Measurements from ENCODE around the gene TERB2.
A peak's percentile ranks its signal among the peaks of the same experiment; 100 is the strongest.
"Not testable (repeated sequence)": the region's sequence is repeated elsewhere in the genome, so short reads cannot be mapped to it uniquely, and the experiment has no call there.

TERB2 gene

DNA sequence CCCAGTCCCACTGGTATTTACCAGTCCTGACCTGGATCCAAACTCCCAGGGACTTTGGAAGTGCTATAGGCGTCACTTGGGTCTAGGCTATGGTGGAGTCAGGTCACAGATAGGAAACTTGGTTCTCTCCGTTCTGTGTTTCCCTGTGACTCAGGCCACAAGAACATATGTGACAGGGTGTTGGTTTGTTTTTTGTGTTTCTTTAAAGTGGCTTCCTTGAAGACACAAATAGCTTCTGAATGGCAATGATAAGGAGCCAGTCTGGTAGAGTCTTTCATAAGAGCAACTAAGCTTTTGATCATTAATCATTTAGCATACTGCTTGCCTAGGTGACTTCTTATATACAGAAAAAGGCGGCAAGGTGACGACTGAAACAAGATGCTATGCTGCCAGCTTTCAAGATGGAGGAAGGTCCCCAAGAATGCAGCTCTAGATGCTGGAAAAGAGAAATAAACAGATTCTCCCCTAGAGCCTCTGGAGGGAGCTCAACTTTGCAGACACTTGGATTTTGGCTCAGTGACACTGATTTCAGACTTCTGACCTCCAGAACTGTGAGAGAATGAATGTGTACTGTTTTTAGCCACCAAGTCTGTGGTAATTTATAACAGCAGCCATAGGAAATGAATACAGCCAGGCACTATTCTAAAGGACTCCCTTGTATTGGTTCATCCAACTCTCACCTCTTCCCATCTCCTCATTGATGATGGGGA is 30.0 kb downstream of the TERB2 start:
- H3K9me3 Mint-ChIP-seq; DNase-seq (ENCODE audit: low spot score in 2 of 2); H3K36me3 Mint-ChIP-seq; H3K27ac Mint-ChIP-seq; H3K4me1 Mint-ChIP-seq; H3K4me3 Mint-ChIP-seq; ATAC-seq: not testable (repeated sequence)

DNA sequence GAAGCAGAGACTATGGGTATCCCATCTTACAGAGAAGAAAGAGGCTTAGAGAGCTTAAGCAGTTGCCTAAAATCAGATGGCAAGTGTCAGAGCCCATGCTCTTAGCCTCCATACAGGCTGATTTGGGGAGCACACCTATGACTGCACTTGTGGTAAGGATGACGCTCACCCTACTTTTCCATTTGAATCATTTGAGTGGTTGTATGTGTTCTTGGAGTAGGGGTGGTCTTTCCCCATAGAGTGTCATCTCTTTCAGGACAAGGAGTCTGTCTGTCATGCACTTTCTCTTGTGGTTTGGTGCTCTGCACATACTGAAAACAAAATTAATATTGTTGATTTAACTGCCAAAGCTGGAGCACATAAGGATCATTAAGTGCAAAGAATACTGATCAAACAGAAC is 31.2 kb downstream of the TERB2 start:
- H3K4me1 Mint-ChIP-seq; H3K36me3 Mint-ChIP-seq; H3K9me3 Mint-ChIP-seq; DNase-seq (ENCODE audit: low spot score in 2 of 2); H3K4me3 Mint-ChIP-seq; H3K27ac Mint-ChIP-seq: not testable (repeated sequence)
- ATAC-seq: peak; percentile 94

DNA sequence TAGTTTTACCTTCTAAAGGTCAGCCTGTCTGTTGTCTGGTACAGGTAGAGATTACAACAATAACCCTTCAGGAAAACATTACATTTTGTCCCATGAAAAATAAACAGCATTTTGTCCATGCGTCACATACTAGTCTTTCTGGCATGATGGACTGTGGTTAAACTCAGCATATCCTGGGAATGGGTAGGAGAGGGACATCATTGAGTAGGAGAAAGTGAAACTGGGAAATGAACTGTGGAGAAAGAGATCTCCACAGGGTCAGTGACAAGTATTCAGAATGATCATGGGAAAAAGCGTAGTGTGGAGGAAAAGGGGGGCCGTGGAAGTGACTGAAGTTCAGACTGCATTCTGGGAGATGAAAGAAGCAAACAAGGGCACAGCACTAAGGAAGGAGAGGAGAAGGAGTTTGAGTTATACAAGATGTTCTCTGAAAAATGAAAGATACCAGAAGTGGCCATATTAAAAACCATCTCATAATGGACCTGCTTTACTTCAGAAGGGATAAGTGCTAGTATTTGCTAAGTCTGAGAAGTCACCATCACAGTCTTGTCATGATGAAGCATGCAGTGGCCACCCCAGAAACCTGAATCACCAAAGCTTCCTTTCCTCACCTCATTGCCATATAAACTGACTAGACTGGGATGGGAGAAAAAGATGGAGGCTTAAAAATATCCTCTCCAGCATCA is 31.8 kb downstream of the TERB2 start:
- not testable (repeated sequence) for H3K4me1 Mint-ChIP-seq; DNase-seq (ENCODE audit: low spot score in 2 of 2); H3K27ac Mint-ChIP-seq; H3K9me3 Mint-ChIP-seq; H3K4me3 Mint-ChIP-seq; H3K36me3 Mint-ChIP-seq
- peak; percentile 38 for ATAC-seq

DNA sequence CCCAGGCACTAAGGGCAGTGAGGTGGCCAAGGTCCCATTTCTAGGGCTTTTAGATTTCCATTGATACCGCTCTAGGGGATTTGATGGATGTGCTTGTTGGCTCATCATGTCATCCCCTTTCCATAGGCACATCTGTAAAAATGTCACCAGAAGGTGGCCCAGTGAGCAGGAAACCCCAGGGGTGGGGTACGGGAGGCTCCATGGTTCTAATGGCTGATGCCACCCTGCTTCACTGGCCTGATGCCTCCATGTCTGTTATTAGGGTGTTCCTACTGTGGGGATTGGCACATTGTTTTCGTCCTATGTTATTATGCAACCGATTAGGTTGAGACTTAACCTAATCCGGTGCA is 32.4 kb downstream of the TERB2 start:
- not testable (repeated sequence) for DNase-seq (ENCODE audit: low spot score in 2 of 2); H3K9me3 Mint-ChIP-seq; H3K36me3 Mint-ChIP-seq; H3K4me3 Mint-ChIP-seq; H3K4me1 Mint-ChIP-seq; ATAC-seq; H3K27ac Mint-ChIP-seq

DNA sequence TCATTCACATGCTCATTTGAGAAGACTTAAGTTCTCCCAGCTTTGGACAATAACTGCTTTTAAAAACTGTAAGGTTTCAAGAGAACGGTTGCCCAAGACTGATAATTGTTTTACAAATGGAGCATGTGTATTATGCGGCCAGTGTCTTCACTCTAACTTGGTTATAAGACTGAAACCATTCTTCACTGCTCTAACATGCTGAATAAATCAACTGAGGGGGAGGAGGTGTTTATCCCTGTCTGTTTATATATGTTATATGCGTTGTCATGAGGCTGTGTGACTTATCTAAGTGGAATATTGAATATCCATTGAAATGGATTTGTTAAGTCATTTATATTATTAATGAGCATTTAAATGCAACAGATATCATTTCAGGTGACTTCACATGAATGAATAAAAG is 41.1 kb downstream of the TERB2 start:
- H3K4me3 Mint-ChIP-seq; H3K27ac Mint-ChIP-seq; H3K9me3 Mint-ChIP-seq; DNase-seq (ENCODE audit: low spot score in 2 of 2); ATAC-seq; H3K36me3 Mint-ChIP-seq; H3K4me1 Mint-ChIP-seq: not testable (repeated sequence)

DNA sequence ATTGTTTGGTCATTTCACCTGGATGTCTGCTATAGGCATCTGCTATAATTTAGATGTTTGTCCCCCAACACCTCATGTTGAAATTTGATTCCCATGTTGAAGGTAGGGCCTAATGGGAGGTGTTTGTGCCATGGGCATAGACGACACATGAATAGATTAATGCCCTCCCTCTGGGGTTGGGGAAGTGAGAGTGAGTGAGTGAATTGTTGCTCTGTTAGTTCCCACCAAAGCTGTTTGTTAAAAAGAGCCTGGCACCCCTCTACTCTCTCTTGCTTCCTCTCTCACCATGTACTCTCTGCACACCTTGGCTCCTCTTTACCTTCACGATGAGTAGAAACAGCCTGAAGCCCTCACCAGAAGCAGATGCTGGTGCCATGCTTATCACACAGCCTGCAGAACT is 42.6 kb downstream of the TERB2 start:
- no peaks in the 10 kb centered on the region for H3K4me1 Mint-ChIP-seq
- no peak for ATAC-seq
- no peaks in the 10 kb centered on the region for H3K9me3 Mint-ChIP-seq

DNA sequence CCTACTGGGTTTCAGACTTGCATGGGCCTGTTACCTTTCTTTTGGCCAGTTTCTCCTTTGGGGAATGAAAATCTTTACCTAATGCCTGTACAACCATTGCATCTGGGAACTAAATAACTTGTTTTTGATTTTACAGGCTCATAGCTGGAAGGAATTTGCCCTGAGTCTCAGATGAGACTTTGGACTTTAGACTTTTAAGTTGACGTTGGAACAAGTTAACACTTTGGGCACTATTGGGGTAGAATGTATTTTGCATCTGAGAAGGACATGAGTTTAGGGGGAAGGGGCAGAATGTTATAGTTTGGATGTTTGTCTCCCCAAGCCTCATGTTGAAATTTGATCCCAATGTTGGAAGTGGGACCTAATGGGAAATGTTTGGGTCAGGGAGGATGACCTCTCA is 44.7 kb downstream of the TERB2 start:
- not testable (repeated sequence) for H3K9me3 Mint-ChIP-seq; H3K27ac Mint-ChIP-seq; ATAC-seq; H3K4me3 Mint-ChIP-seq; H3K36me3 Mint-ChIP-seq; DNase-seq (ENCODE audit: low spot score in 2 of 2); H3K4me1 Mint-ChIP-seq

More for the DNA sequence above, 42.6 kb downstream of the TERB2 start:
- no peak for DNase-seq (ENCODE audit: low spot score in 2 of 2)
- no peaks in the 10 kb centered on the region for H3K36me3 Mint-ChIP-seq
- no peak overlapping the region for H3K27ac Mint-ChIP-seq
- H3K4me3 Mint-ChIP-seq: no peak overlapping the region

DNA sequence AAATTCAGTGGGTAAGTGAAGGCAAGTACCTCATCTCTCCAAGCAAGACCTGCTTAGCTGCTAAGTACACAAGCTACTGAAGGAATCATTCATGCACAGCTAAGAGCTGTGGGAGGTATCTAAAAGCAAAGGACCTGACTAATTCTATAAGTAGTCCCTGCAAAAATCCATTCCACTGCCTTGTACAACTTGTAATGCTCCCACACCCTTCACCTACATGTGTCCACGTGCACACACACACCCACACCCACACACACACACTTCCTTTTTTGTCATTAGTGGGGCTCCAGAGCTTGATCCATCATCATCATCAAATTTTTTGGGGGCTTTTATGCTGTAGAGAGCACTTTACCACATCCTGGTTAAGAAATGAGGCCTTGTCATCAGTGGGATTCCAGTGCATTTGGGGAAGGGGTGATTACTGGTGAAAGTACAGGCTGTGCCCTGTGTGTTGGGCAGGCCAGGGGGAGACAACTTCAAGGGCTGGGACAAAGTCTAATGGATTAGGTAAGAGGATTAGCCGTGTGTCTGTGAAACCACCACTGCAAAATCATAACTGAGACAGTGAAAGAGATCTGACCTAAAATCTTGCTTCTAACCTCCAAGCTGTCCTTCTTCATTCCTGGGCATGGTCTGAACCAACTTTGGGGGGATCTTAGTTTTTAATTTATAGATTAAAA is 47.4 kb downstream of the TERB2 start:
- H3K4me3 Mint-ChIP-seq; H3K4me1 Mint-ChIP-seq; H3K27ac Mint-ChIP-seq; DNase-seq (ENCODE audit: low spot score in 2 of 2); H3K36me3 Mint-ChIP-seq; H3K9me3 Mint-ChIP-seq: not testable (repeated sequence)
- peak; percentile 31 for ATAC-seq

DNA sequence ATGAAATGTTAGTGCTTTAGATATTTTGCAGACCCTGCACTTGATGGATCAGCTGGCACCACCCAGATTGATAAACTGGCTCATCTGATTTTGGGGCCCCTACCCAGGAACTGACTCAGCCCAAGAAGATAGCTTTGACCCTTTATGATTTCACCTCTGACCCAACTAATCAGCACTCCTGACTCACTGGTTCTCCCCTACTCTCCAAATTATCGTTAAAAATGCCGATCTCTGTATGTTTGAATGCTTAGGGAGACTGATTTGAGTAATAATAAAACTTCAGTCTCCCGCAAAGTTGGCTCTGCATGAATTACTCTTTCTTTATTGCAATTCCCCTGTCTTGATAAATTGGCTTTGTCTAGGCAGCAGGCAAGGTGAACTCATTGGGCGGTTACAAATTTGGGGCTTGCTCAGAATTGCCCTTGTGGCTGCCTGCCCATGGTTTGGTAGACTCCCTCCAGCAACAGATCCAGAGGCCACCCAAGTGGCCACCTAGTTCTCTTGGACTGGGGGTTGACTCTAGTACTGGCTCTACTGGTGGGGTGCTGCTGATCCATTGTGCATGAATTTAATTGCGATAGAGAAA is 48.2 kb downstream of the TERB2 start:
- not testable (repeated sequence) for H3K9me3 Mint-ChIP-seq; H3K4me3 Mint-ChIP-seq; H3K36me3 Mint-ChIP-seq; H3K27ac Mint-ChIP-seq; H3K4me1 Mint-ChIP-seq; DNase-seq (ENCODE audit: low spot score in 2 of 2)
- ATAC-seq: peak; percentile 80

DNA sequence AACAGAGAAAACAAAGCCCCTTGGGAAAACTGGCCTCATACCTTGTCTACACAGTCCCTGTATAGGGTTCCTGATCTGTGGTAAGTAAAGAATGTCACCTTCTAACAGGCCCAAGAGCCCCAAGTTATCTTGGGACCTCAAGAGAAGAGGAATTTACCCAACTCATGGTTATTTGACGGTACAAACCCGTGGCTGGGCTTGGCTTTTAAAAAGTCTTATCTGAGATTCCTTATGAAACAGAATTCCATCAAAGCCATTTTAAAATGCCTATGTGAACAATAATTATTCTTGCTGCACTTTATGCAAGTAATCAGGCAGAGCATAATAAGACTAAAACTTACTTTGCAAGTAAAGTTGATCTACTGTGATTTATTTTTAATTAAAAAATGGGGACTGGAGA is 52.6 kb downstream of the TERB2 start:
- no peaks in the 10 kb centered on the region for H3K9me3 Mint-ChIP-seq
- no peak for ATAC-seq
- H3K27ac Mint-ChIP-seq: no peak overlapping the region
- H3K4me3 Mint-ChIP-seq: no peak overlapping the region
- no peaks in the 10 kb centered on the region for H3K36me3 Mint-ChIP-seq
- DNase-seq (ENCODE audit: low spot score in 2 of 2): no peak
- peaks cover 5% of the 10 kb centered on the region for H3K4me1 Mint-ChIP-seq

DNA sequence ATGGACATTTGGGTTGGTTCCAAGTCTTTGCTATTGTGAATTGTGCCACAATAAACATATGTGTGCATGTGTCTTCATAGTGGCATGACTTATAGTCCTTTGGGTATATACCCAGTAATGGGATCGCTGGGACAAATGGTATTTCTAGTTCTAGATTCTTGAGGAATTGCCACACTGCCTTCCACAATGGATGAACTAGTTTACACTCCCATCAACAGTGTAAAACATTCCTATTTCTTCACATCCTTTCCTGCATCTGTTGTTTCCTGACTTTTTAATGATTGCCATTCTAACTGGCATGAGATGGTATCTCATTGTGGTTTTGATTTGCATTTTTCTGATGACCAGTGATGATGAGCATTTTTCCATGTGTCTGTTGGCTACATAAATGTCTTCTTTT is 58.6 kb downstream of the TERB2 start:
- H3K4me3 Mint-ChIP-seq; DNase-seq (ENCODE audit: low spot score in 2 of 2); ATAC-seq; H3K36me3 Mint-ChIP-seq; H3K4me1 Mint-ChIP-seq; H3K9me3 Mint-ChIP-seq; H3K27ac Mint-ChIP-seq: not testable (repeated sequence)

DNA sequence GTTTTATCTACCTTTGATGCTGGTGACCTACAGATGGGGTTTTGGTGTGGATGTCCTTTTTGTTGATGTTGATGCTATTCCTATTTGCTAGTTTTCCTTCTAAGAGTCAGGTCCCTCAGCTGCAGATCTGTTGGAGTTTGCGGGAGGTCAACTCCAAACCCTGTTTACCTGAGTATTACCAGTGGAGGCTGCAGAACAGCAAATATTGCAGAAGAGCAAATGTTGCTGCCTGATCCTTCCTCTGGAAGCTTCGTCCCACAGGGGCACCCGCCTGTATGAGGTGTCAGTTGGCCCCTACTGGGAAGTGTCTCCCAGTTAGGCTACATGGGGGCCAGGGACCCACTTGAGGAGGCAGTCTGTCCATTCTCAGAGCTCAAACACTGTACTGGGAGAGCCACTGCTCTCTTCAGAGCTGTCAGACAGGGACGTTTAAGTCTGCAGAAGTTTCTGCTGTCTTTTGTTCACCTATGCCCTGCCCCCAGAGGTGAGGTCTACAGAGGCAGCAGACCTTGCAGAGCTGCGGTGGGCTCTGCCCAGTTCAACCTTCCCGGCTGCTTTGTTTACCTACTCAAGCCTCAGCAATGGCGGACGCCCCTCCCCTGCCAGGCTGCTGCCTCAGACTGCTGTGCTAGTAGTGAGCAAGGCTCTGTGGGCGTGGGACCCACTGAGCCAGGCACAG is 63.9 kb downstream of the TERB2 start:
- not testable (repeated sequence) for H3K4me3 Mint-ChIP-seq; ATAC-seq; H3K36me3 Mint-ChIP-seq; DNase-seq (ENCODE audit: low spot score in 2 of 2); H3K27ac Mint-ChIP-seq; H3K9me3 Mint-ChIP-seq
- H3K4me1 Mint-ChIP-seq: peaks cover 12% of the 10 kb centered on the region

DNA sequence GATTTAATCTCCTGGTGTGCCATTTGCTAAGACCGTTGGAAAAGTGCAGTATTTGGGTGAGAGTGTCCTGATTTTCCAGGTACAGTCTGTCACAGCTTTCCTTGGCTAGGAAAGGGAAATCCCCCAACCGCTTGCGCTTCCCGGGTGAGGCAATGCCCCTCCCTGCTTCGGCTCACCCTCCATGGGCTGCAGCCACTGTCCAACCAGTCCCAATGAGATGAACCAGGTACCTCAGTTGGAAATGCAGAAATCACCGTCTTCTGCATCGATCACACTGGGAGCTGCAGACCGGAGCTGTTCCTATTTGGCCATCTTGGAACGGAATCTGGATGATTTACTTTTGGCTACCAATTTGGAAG is 64.4 kb downstream of the TERB2 start:
- ATAC-seq; H3K4me3 Mint-ChIP-seq; DNase-seq (ENCODE audit: low spot score in 2 of 2); H3K36me3 Mint-ChIP-seq; H3K27ac Mint-ChIP-seq; H3K9me3 Mint-ChIP-seq: not testable (repeated sequence)
- H3K4me1 Mint-ChIP-seq: peaks cover 16% of the 10 kb centered on the region

DNA sequence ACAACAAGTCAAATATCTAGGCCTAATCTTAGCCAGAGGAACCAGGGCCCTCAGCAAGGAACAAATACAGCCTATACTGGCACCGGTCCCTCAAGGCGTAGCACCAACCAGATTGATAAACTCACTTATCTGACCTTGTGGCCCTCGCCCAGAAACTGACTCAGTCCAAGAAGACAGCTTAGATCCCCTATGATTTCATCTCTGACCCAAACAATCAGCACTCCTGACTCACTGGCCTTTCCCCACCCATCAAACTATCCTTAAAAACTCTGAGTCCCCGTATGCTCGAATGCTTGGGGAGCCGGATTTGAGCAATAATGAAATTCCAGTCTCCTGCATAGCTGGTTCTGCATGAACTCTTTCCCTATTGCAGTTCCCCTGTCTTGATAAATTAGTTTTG is 64.9 kb downstream of the TERB2 start:
- no peak for DNase-seq (ENCODE audit: low spot score in 2 of 2)
- H3K27ac Mint-ChIP-seq: no peak overlapping the region
- no peak overlapping the region for H3K4me3 Mint-ChIP-seq
- no peak for ATAC-seq
- H3K4me1 Mint-ChIP-seq: peaks cover 20% of the 10 kb centered on the region
- H3K9me3 Mint-ChIP-seq: no peaks in the 10 kb centered on the region
- H3K36me3 Mint-ChIP-seq: no peaks in the 10 kb centered on the region

DNA sequence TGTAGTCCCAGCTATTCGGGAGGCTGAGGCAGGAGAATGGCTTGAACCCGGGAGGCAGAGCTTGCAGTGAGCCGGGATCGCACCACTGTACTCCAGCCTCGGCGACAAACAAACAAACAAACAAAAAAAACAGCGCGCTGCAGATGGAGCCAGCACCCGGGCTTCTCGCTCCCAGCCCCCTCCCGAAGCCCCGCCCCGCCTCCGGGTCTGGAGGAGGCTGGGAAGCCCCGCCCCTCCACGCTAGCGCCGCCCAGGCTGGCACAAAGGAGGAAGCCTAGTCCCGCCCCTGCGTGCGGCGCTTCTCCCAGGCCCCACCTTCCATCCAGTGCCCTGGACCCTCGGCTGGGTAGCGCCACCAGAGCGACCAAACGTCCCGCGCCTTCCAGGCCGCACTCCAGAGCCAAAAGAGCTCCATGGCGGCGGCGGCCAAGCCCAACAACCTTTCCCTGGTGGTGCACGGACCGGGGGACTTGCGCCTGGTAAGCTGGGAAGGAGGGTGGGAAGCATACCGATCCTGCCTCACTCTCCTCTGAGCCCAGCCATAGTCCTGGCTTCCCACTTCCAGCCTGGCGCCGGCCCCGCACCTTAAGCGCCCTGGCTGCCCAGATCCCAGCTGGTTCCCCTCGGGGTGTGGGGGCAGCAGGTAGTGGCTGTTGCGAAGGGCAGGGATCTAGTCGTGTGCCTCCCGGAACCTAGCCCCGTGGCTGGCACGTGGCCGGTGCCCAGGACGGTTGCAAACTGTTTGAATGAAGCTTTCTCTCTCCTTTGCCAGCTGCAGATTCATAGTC is 66.6 kb downstream of the TERB2 start, which contains the start of gene SORD:
TSS of gene SORD (plus strand) at position 325 of the 788 bp plus-strand sequence. CDS start at position 414, 89 bp downstream.
- no peaks in the 10 kb centered on the region for H3K36me3 Mint-ChIP-seq
- H3K4me3 Mint-ChIP-seq: peak within 1 kb of the TSS; percentile 83
- DNase-seq (ENCODE audit: low spot score in 2 of 2): peak; percentile 86 to 91
- H3K4me1 Mint-ChIP-seq: peaks cover 20% of the 10 kb centered on the region
- no peaks in the 10 kb centered on the region for H3K9me3 Mint-ChIP-seq
- peak; percentile 97 for ATAC-seq
- peak within 1 kb of the TSS; percentile 74 for H3K27ac Mint-ChIP-seq
